Epithelial cell of esophagus (primary cell): Measurements from ENCODE around the gene STK40.

Source experiments
- DNase-seq: peaks from one replicate; pipeline ENCODE4 v3.0.0; 2010; ENCODE audit warnings: low read depth
- H3K4me3 ChIP-seq: 2 replicates; pipeline ENCODE4 v1.5.1; 2011; ENCODE audit warnings: mild to moderate bottlenecking, low read length, control low read depth
- CTCF ChIP-seq: IDR thresholded peaks from 2 replicates; pipeline ENCODE4 v1.5.1; 2011; ENCODE audit warnings: low read depth, mild to moderate bottlenecking, low read length, control low read depth, inconsistent platforms; ENCODE audit not compliant: insufficient read depth; ENCODE audit errors: missing control alignments

STK40 gene

GRCh38 chr1:36366091-36366661 is 19.5 kb downstream of the STK40 start:
- no peak overlapping the region for H3K4me3 ChIP-seq
- no peak for TF ChIP-seq CTCF
- DNase-seq = no peak

- no peak for DNase-seq
- H3K4me3 ChIP-seq = no peak overlapping the region
- TF ChIP-seq CTCF = no peak
Observed at GRCh38 chr1:36365381-36365780, 20.3 kb downstream of the STK40 start.

- peak; percentile 96 for DNase-seq
- TF ChIP-seq CTCF = no peak
- H3K4me3 ChIP-seq = no peak overlapping the region
Observed at GRCh38 chr1:36359911-36360550, 25.7 kb downstream of the STK40 start.

GRCh38 chr1:36359383-36359782 is 26.3 kb downstream of the STK40 start:
- no peak for TF ChIP-seq CTCF
- H3K4me3 ChIP-seq = no peak overlapping the region
- no peak for DNase-seq

- DNase-seq = no peak
- H3K4me3 ChIP-seq = no peak overlapping the region
- TF ChIP-seq CTCF = no peak
Observed at GRCh38 chr1:36358514-36359084, 27.1 kb downstream of the STK40 start.

GRCh38 chr1:36355811-36356210 is 29.9 kb downstream of the STK40 start:
- TF ChIP-seq CTCF = no peak
- no peak overlapping the region for H3K4me3 ChIP-seq
- DNase-seq = no peak

- no peak for DNase-seq
- TF ChIP-seq CTCF = no peak
- no peak overlapping the region for H3K4me3 ChIP-seq
Observed at GRCh38 chr1:36354486-36354885, 31.2 kb downstream of the STK40 start.
